ENCODE results near the gene EIF3A.

The EIF3A gene

DNA sequence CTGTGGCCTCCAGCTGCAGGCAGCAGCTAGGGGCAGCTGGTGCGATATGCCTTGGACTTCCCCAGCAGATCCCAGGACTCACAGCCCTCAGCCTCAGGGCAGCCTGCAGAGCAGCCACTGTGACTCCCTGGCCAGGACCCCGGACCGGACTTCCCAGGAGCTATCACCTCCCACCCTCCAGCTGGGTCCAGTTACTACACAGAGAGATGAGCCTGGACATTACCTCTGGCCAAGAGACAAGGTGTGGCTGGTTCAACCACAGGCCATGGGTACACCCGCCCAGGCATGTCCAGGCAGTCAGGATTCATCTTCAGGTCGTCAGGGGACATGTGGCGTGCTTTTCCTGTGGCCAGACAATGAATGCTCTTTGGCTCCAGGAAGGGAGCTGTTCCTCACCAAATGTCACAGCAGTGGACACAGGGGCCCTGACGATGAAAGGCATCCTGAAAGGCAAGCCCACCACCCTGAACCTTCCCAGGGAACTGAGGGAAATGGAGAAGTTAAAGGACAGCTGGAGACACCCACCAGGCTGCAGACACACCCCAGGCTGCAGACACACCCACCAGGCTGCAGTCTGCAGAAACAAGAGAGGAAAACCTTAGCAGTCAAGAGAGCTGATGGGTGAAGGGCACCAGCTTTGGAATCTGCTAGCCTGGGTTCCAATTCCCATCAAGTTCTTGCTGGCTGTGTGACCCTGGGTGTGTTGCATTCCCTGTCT, 76.9 kb downstream of the EIF3A start:
- no peak for DNase-seq (ENCODE audit: low spot score)

DNA sequence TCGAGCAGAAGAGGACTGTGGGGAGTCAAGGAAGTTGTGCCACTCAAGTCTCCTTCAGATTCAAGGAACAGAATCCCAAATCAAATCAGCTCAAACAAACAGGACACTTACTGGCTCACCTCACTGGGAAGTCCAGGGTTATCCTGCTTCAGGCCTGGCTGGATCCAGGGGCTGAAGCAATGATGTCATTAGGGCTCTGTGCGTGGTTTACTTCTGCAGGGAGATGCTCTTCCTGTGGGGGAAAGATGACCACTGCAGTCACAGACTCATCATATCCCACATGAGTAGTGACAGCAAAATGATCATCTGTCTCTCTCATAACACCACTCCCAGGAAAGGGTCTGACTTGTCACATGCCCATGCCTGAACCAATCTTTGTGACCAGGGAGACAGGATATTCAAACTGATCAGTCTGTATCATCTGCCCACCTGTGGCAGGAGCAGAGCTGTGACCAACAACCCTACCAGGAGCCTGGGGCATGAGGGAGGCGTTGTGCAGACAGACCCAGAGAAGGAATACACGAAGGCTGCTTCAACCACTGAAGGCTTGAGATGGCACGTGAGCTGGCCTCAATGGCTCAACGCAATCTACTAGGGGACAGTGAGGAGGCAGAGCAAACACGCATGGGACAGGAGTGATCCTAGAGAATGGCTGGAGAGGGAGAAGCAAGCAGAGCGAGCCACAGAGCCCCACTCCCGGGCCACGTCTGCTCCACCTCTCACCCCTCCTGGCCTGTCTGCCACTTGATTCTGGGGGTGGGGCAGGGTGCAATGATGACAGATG, 78.7 kb downstream of the EIF3A start:
- DNase-seq (ENCODE audit: low spot score), result no peak

- DNase-seq (ENCODE audit: low spot score), result no peak
These were observed 82.4 kb downstream of the EIF3A start for GRCh38 chr10:118998183-118998582.

DNA sequence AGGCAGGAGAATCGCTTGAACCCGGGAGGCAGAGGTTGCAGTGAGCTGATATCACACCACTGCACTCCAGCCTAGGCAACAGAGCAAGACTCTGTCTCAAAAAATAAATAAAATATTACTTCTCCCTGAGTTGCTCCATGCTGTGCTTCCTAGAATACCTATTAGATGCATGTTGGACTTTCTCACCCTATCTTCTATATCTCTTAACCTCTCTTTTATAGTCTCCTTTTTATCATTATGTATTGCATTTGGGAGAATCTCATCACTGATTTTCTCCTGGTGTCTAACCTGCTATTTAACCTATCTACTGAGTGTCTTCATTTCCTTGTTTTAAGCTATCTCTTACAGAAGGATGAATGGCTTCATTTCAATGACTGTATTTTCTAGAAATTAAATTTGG, 83.2 kb downstream of the EIF3A start:
- DNase-seq (ENCODE audit: low spot score), result no peak

- no peak for DNase-seq (ENCODE audit: low spot score)
These were observed 84.9 kb downstream of the EIF3A start for GRCh38 chr10:118995739-118996138.

GRCh38 chr10:118994321-118994720, 86.3 kb downstream of the EIF3A start:
- DNase-seq (ENCODE audit: low spot score), result no peak

GRCh38 chr10:118993214-118993613, 87.4 kb downstream of the EIF3A start:
- DNase-seq (ENCODE audit: low spot score), result no peak

DNA sequence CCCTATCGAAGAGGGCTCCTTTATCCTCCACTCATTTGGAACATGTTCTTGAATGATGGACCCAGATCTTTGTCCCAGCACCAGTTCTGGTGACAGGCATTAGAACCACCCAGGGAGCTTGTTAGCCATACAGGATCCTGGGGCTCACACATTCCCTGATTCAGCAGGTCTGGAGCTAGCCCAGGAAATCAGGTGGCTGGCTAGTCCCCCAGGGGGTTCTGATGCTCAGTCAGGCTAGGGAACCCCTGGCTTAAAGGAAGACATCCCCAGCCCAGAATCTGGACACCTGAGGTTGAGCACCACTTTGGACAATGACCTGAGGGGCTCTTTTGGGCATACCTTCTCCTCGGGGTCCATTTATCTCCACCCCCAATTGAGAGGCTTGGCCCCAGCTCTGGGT, 88.1 kb downstream of the EIF3A start:
- no peak for DNase-seq (ENCODE audit: low spot score)

GRCh38 chr10:118990326-118990725, 90.3 kb downstream of the EIF3A start:
- no peak for DNase-seq (ENCODE audit: low spot score)

- no peak for DNase-seq (ENCODE audit: low spot score)
These were observed 93.5 kb downstream of the EIF3A start for GRCh38 chr10:118986815-118987790.

DNA sequence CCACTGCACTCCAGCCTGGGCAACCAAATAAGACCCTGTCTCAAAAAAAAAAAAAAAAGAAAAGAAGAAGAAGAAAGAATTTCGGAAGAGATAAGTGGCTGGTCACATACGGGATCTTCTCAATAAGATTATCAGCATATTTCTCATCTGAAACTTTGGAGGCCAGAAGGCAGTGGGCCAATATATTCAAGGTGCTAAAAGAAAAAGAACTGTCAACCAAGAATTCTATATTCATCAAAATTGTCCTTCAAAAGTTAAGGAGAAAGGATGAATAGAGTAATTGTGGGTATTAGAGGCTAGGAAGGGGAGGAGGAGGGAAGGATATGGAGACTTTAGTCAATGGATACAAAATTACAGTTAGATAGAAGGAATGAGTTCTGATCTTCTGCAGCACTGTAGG, 95.0 kb downstream of the EIF3A start:
- DNase-seq (ENCODE audit: low spot score), result no peak

All from kidney capillary endothelial cell (primary cell).